HG03460 (cell line): Measurements from ENCODE around the gene LNP1.
"Not testable (repeated sequence)": the region's sequence is repeated elsewhere in the genome, so short reads cannot be mapped to it uniquely, and the experiment has no call there.

Experiments
- ATAC-seq: cut with Tn5 transposase; IDR thresholded peaks from one replicate; pipeline ENCODE4 v1.9.1; 2021; ENCODE audit not compliant: unreplicated experiment

Gene LNP1

GRCh38 chr3:100400780-100401673 lies at the start of gene LNP1, which contains the start of gene TOMM70:
LNP1 (plus strand) TSS chr3:100401539; CDS start chr3:100429730, 28,191 bp downstream.
TOMM70 (minus strand) TSS chr3:100401089; CDS start chr3:100400949, 140 bp downstream.
- ATAC-seq, result peak; percentile 85

- not testable (repeated sequence) for ATAC-seq
Measured at GRCh38 chr3:100351770-100352169, 49.6 kb upstream of the LNP1 start.

GRCh38 chr3:100352296-100353231 lies 48.8 kb upstream of the LNP1 start:
- ATAC-seq, result no peak

- peak; percentile 75 for ATAC-seq
Measured at GRCh38 chr3:100354850-100355249, 46.5 kb upstream of the LNP1 start.

GRCh38 chr3:100358413-100358812 lies 42.9 kb upstream of the LNP1 start:
- ATAC-seq, result no peak

GRCh38 chr3:100359035-100359434 lies 42.3 kb upstream of the LNP1 start:
- no peak for ATAC-seq

- ATAC-seq, result no peak
Measured at GRCh38 chr3:100360757-100361496, 40.4 kb upstream of the LNP1 start.

GRCh38 chr3:100361897-100362296 lies 39.4 kb upstream of the LNP1 start:
- no peak for ATAC-seq

GRCh38 chr3:100364421-100364820 lies 36.9 kb upstream of the LNP1 start:
- ATAC-seq, result no peak

- ATAC-seq, result no peak
Measured at GRCh38 chr3:100366424-100366823, 34.9 kb upstream of the LNP1 start.

GRCh38 chr3:100368441-100368840 lies 32.9 kb upstream of the LNP1 start:
- no peak for ATAC-seq

- ATAC-seq, result no peak
Measured at GRCh38 chr3:100370756-100371155, 30.6 kb upstream of the LNP1 start.

- ATAC-seq, result no peak
Measured at GRCh38 chr3:100374521-100374920, 26.8 kb upstream of the LNP1 start.

- no peak for ATAC-seq
Measured at GRCh38 chr3:100376301-100376700, 25.0 kb upstream of the LNP1 start.

- no peak for ATAC-seq
Measured at GRCh38 chr3:100384733-100385525, 16.4 kb upstream of the LNP1 start.

- ATAC-seq, result no peak
Measured at GRCh38 chr3:100386437-100387074, 14.8 kb upstream of the LNP1 start.

GRCh38 chr3:100389025-100389424 lies 12.3 kb upstream of the LNP1 start:
- ATAC-seq, result no peak

GRCh38 chr3:100395679-100396431 lies 5.5 kb upstream of the LNP1 start:
- ATAC-seq, result no peak

GRCh38 chr3:100396967-100397366 lies 4.4 kb upstream of the LNP1 start:
- ATAC-seq, result no peak
